Adipocyte (in vitro differentiated cells): ENCODE results near the gene TOGARAM2.

Experiments
- DNase-seq: peaks from one replicate; pipeline ENCODE4 v3.0.0-alpha.2; 2015; ENCODE audit warnings: low read depth
- H3K27me3 ChIP-seq: replicated peaks from 2 replicates; pipeline ENCODE4 v1.7.0; 2013; ENCODE audit warnings: mild to moderate bottlenecking, low read length, moderate library complexity; ENCODE audit not compliant: control insufficient read depth, insufficient read depth
- H3K36me3 ChIP-seq: 2 replicates; pipeline ENCODE4 v1.7.0; 2013; ENCODE audit warnings: low read length, mild to moderate bottlenecking, moderate library complexity; ENCODE audit not compliant: control insufficient read depth, insufficient read depth, severe bottlenecking
- H3K4me1 ChIP-seq: 2 replicates; pipeline ENCODE4 v1.7.0; 2013; ENCODE audit warnings: mild to moderate bottlenecking, low read length, moderate library complexity; ENCODE audit not compliant: control insufficient read depth, insufficient read depth
- H3K4me3 ChIP-seq: 2 replicates; pipeline ENCODE4 v1.7.0; 2013; ENCODE audit warnings: mild to moderate bottlenecking, low read length, moderate library complexity
- H3K9ac ChIP-seq: 2 replicates; pipeline ENCODE4 v1.7.0; 2013; ENCODE audit warnings: mild to moderate bottlenecking, low read length, moderate library complexity
- H3K9me3 ChIP-seq: 2 replicates; pipeline ENCODE4 v1.7.0; 2013; ENCODE audit warnings: mild to moderate bottlenecking, low read length, moderate library complexity; ENCODE audit not compliant: control insufficient read depth

The TOGARAM2 gene

DNA sequence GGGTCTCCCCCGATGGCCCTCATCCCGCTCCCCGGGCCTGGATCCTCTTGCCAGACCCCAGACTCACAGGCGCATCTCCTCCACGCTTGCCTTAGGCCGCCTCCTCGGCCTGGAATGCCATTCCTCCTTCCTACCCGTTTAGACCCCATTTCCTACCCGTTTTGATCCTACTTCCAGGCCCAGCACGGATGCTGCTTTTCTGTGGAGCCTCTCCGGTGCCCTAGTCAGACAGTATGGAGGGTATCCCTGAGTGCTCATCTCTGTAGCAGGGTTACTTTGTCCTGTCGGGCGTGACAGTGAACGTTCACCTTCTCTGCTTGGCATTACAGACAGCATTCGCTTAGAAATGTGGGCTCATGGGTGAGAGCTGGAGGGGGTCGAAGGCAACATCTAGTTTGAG is 9.3 kb downstream of the TOGARAM2 start:
- peaks cover 12% of the 10 kb centered on the region for H3K27me3 ChIP-seq
- H3K4me1 ChIP-seq, result peaks cover 12% of the 10 kb centered on the region
- no peak for DNase-seq
- H3K9ac ChIP-seq, result no peak overlapping the region
- H3K4me3 ChIP-seq, result no peak overlapping the region
- no peaks in the 10 kb centered on the region for H3K36me3 ChIP-seq
- H3K9me3 ChIP-seq, result no peaks in the 10 kb centered on the region

DNA sequence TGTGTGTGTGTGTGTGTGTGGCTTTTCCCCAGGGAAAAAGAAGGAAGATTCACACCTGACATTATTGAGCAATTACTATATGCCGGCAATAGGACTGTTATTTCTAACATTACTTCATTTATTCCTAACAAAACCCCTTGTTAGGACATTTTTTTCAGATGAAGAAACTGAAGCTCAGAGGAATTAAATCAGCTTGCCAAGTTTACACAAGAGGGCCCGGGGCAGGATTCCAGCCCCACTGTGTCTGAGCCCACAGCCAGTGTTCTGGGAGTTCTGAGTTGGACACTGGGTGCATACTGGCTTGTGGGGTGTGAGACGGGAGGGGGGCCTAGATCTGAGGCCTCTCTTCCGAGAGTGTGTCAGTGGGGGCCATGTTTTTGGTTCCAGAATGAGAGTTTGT is 9.9 kb downstream of the TOGARAM2 start:
- Histone ChIP-seq H3K9me3 (no peaks in the 10 kb centered on the region), H3K27me3 (peaks cover 12% of the 10 kb centered on the region), H3K9ac (no peak overlapping the region), H3K4me1 (peaks cover 12% of the 10 kb centered on the region), H3K4me3 (no peak overlapping the region), H3K36me3 (no peaks in the 10 kb centered on the region)
- peak; percentile 81 for DNase-seq

DNA sequence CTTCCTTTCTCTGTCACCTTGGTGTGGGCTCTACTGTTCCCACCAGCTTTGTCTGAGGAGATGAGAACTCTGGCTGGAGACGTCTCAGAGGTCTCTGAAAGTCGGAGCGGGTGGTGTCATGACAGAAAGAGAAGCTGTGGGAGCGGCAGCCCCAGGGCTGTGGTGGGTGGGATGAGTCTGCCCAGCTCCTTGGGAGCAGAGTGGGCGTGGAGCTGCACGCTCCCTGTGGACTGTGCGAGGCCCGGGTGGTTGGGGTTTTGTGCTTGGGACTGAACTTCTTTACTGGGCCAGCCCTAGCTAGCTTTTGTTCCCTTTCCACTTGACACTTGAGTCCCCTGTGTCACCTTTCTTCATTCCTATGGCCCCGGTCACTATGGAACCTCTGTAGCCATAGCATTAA is 10.4 kb downstream of the TOGARAM2 start:
- Histone ChIP-seq H3K4me3 (no peak overlapping the region), H3K27me3 (peaks cover 12% of the 10 kb centered on the region), H3K36me3 (no peaks in the 10 kb centered on the region), H3K9me3 (no peaks in the 10 kb centered on the region), H3K9ac (no peak overlapping the region), H3K4me1 (peaks cover 12% of the 10 kb centered on the region)
- no peak for DNase-seq

DNA sequence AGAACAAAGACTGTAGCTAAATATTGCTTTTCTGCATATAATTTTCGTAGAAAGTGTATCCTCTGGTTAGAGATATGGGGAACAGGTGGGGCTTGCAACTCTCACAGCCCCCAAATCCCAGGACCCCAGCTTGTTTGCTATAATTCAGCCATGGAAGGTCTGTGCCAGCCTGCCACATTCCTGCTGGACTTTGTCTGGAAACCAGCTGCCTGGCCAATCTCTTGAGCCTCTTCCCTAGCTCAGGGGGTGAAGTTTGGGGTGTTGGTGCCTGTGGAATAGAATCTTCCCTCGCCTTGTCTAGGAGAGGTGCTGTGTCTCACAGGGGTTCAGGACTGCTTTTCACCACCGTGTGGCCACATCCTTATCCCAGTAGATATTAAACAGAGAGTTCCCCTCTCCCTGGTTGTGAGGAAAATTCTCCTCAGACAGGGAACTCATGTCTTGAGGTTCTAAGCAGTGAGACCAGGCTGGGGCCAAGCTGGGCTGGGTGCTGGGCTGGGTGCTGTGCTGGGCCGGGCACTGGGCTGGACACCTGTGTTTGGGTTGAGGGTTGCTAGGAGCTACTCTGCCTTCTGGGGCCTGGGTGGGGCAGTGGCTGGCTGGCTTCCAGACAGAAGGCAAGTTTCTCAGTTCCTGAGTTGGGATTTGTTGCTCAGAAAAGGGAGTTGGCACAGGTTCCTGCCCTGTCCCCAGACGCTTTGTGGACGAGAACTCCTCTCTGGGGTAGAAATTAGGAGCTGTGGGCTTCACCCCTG is 12.3 kb downstream of the TOGARAM2 start:
- no peak overlapping the region for H3K9ac ChIP-seq
- DNase-seq, result no peak
- no peaks in the 10 kb centered on the region for H3K36me3 ChIP-seq
- no peak overlapping the region for H3K4me3 ChIP-seq
- H3K27me3 ChIP-seq, result peaks cover 16% of the 10 kb centered on the region
- peaks cover 12% of the 10 kb centered on the region for H3K4me1 ChIP-seq
- no peaks in the 10 kb centered on the region for H3K9me3 ChIP-seq

DNA sequence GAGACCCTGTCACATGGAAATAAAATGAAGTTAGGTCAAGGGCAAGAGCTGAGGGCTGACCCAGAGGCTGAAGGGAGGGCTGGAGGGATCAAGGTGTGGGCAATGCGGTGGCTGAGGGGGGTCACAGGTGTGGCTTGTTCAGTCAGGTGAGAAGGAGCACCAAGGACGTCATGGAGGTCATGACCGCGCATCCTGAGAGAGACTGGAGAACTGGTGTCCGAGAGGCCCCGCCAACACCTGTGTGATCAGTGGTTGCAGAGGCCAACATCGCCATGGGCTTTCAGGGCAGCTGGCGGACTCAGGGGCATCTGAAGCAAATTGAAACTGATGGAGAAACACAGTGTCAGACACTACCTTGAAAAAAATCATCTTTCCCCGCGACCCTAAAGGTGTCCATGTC is 13.0 kb downstream of the TOGARAM2 start:
- Histone ChIP-seq H3K9me3 (no peaks in the 10 kb centered on the region), H3K36me3 (no peaks in the 10 kb centered on the region), H3K27me3 (peaks cover 18% of the 10 kb centered on the region), H3K4me3 (no peak overlapping the region), H3K4me1 (peaks cover 12% of the 10 kb centered on the region), H3K9ac (no peak overlapping the region)
- DNase-seq, result no peak

DNA sequence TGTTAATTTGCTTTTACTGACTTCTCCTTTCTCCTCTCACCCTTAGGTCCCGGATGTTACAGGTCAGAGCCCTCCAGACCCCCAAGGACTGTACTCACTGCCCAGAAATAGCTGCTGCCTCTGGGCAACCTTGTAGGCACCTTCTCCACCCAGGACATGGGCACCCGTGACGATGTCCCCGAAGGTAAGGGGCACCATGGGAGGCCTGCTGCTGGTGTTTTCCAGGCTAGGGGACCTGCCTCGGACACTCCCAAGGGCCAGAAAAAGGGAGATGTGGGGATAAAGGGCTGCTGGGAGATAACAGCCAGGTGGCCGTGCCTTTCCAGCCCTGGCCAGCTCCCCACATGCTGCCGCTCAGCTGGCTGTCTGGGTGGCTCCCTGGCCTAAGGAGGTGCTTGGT is 13.6 kb downstream of the TOGARAM2 start:
- peaks cover 12% of the 10 kb centered on the region for H3K4me1 ChIP-seq
- H3K4me3 ChIP-seq, result no peak overlapping the region
- DNase-seq, result no peak
- no peaks in the 10 kb centered on the region for H3K9me3 ChIP-seq
- no peak overlapping the region for H3K9ac ChIP-seq
- H3K36me3 ChIP-seq, result no peaks in the 10 kb centered on the region
- H3K27me3 ChIP-seq, result peaks cover 20% of the 10 kb centered on the region

DNA sequence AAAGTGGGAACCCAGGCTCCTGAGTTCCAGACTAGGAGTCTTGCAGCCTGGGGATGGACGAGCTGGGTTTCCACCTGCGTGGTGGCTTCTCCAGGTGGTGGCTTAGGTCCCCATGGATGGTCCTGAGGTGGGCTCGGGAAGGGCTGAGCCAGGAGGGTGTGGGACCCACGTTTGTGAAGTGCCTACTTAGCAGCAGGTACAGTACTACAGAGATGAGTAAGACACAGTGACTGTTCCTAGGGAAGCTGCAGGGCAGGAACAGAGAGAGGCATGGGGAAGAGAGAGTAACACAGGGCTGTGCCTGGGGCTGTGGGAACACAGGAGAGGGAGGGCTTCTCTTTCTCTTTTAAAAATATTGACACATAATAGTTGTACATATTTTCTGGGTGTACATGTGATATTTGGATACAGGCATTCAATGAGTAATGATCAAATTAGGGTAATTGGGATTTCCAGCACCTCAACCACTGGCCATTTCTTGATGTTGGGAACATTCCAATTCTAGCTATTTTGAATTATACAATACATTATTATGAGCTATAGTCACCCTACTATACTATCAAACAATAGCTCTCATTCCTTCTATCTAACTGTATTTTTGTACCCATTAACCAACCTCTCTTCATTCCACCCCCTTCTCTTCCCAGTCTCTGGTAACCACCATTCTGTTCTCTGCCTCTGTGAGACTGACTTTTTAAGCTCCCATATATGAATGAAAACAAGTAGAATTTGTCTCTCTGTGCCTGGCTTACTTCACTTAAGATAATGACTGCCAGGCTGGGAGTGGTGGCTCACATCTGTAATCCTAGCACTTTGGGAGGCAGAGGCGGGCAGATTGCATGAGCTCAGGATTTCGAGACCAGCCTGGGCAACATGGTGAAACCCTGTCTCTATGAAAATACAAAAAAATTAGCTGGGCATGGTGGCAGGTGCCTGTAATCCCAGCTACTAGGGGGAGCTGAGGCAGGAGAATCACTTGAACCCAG is 15.0 kb downstream of the TOGARAM2 start:
- peaks cover 23% of the 10 kb centered on the region for H3K27me3 ChIP-seq
- H3K4me3 ChIP-seq, result no peak overlapping the region
- H3K9ac ChIP-seq, result no peak overlapping the region
- no peaks in the 10 kb centered on the region for H3K9me3 ChIP-seq
- peaks cover 5% of the 10 kb centered on the region for H3K4me1 ChIP-seq
- DNase-seq, result no peak
- H3K36me3 ChIP-seq, result no peaks in the 10 kb centered on the region

DNA sequence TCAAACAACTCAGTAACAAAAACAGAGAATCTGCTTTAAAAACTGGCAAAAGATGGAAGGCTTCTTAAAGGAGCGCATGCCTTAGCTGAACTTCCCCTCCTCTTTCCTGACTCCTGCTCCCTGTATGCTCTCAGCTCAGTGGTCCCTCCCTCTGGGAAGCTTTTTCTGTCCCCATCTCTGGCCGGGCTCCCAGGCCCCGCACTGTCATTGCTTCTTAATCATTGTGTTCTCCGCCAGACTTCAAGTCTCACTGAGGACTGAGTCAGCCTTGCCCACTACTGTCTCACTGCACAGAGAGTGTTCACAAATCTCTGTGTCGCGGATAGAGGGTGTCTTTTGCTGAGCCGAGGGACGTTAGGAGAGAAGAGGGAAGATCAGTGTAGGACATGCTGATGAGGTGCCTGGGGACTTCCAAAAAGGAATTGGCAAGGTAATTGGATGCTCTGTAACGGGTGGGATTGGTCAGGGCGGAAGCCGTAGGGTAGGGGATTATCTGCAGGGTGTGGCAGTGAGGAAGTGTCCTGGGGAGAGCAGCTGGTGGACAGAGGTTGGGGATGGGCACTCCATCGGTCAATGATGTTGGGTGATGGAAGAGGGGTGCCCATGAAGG is 16.2 kb downstream of the TOGARAM2 start:
- no peaks in the 10 kb centered on the region for H3K9me3 ChIP-seq
- no peak for DNase-seq
- no peak overlapping the region for H3K9ac ChIP-seq
- no peaks in the 10 kb centered on the region for H3K36me3 ChIP-seq
- no peak overlapping the region for H3K4me3 ChIP-seq
- no peaks in the 10 kb centered on the region for H3K4me1 ChIP-seq
- H3K27me3 ChIP-seq, result peaks cover 28% of the 10 kb centered on the region

DNA sequence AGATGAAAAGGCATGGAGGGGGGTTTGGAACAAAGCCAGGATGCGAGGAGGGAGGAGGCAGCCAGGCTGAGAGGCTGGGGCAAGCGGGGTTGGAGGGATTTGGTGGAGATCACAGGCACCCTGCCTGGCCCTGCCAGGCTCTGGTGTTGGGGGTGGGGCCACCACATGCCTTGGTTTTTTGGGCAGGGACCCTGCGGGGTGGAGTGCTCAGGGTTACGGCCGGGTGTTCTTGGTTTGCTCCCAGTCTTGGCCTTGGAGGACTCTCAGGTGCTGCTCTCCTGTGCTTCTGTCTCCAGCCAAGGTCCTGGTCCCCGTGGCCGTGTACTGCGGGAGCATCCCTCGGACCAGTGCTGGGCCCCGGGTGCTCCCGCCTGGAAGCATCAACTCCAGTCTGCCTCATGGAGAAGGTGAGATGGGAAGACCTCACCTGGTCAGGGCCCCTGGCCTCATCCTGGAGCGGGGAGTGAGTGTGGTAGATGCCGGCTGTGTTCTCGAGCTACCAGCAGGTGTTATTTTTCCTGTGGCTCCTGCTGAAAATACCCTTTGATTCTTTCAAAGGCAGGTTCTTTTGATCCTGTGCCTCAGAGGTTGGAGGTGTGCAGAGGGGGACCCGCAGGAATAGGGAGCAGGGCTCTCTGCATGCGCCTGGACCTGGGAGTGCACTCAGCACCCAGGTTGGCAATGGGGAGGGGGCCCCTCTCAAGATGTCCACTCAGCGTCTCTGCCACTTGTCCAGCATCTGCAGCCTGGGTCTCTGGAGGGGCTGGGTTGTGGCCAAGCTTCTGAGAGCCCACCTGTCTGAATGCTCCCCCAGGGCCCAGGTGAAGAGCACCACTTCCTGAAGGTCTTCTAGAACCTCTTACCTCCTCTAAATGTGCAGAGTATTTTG is 17.0 kb downstream of the TOGARAM2 start:
- Histone ChIP-seq H3K36me3 (no peaks in the 10 kb centered on the region), H3K4me3 (no peak overlapping the region), H3K9ac (no peak overlapping the region), H3K4me1 (no peaks in the 10 kb centered on the region), H3K9me3 (no peaks in the 10 kb centered on the region), H3K27me3 (peaks cover 30% of the 10 kb centered on the region)
- no peak for DNase-seq

DNA sequence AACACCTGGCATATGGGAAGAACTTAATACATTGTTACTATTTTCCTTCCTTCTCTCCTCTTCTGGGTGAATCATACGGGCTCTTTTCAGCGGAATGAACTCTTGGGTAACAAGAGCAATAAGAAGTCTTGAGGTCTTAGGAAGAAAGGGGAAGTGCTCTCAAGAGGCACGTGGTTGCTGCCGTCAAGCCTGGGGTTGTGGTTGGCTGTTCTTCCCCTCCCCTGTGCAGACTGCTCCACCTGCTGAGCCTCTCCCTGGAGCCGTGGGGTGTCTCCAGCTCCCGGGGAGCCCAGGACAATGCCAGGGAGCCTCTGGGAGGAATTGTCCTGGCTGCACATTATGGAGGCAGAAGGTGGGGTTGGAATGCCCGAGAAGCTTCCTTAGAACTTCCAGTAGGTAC is 19.4 kb downstream of the TOGARAM2 start:
- Histone ChIP-seq H3K9me3 (no peaks in the 10 kb centered on the region), H3K4me1 (no peaks in the 10 kb centered on the region), H3K36me3 (no peaks in the 10 kb centered on the region), H3K9ac (no peak overlapping the region), H3K27me3 (peaks cover 25% of the 10 kb centered on the region), H3K4me3 (no peak overlapping the region)
- no peak for DNase-seq
